Epidermal melanocyte (primary cell): ENCODE results near the gene C9orf40.

ENCODE experiments used
- DNase-seq: peaks from one replicate; pipeline ENCODE4 v3.0.0; 2011; ENCODE audit warnings: low spot score; ENCODE audit not compliant: insufficient read length

C9orf40 gene

DNA sequence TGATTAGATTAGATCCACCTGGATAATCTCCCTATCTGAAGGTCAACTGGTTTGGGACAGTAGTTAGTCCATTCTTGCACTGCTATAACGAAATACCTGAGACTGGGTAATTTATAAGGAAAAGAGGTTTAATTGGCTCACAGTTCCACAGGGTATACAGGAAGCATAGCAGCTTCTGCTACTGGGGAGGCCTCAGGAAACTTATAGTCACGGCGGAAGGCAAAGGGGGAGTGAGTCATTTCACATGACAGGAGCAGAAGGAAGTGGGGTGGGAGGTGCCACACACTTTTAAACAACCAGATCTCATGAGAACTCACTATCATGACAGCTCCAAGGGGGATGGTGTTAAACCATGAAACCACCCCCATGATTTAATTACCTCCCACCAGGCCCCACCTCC is 9.9 kb downstream of the C9orf40 start:
- no peak for DNase-seq

DNA sequence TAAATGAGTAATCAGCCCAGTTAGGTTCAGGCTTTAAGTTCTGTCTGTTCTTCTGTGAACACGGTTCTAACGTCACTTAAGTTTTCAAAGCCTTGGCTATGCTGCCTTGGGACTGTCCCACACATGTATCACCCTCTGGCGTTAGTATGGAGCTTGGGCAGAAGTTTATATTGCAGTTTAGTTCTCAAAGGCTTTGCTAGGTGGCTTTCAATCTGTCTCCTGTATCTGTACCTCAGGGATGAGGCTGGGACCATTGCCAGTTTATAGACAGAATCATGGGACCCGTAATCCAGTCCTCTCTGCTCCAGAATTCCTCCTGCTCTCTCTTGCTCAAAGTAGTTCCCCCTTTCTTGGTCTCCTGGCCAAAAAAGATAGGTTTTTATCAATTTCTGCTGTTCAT is 12.1 kb downstream of the C9orf40 start:
- no peak for DNase-seq

GRCh38 chr9:74935008-74935407 is 17.7 kb downstream of the C9orf40 start:
- DNase-seq, result no peak

DNA sequence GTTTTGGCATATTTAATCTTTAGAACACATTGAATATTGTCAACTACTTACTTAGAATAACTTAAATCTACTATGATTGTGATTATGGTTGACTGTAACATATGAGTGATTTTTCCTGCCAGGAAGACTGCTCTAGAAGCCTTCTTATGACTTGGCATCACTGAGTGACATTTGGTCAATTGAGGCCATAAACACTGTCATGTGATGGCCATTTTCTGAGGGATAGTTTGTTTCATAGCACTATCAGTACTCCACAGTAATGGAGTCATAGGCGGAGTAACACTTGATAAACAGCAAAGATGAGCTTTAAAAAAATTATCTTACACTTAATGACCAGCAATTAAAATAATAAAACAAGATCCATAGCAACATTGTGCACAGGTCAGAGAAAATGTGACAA is 31.0 kb downstream of the C9orf40 start:
- no peak for DNase-seq

DNA sequence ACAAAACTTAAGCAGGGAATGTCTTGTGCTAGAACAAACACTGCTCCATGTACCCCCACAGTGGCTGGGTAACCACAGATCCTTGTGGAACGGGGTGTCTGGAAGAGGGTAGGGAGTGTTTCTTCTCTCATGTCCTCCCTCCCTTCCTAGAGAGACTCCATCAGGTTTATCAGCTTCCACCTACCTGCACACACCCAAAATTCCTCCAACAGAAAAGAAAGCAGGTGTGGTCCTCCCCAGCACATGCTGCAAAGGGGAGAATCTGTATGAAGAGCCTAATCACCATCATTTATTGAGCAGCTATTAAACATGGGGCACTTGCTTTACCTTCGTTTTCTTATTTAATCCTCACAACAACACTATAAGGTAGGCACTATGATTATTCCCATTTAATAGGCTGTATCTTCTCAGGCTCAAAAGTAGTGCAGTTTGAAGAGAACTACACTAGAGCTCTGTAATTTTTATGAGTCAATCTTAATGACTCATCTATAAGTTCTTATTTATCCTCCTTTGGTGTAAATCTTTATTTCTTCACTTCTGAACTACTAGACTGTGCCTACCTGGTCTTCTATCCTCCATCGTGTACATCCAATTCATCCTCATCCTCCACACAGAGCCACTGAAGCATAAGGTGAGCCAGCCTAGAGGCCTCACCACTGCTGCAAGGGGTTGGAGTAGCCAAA is 31.6 kb downstream of the C9orf40 start:
- no peak for DNase-seq

DNA sequence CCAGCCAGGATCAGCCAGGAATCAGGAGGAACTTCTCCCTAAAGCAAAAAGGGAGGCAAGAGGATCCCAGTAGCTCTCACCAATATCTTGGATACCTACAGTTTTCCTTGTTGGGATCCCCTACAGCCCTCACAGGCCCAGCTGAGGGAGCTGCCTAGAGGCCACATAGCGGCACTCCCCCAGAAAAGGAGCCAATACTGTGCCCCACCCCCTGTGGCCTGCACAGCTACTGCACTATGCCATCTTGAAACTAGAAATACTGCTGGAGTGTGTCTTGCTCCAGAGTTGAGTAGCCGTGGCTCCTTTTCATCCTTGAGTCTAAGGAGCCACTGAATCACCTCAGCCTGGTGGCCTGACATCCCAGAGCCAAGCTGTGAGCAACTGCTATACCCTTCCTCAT is 42.7 kb downstream of the C9orf40 start:
- no peak for DNase-seq

DNA sequence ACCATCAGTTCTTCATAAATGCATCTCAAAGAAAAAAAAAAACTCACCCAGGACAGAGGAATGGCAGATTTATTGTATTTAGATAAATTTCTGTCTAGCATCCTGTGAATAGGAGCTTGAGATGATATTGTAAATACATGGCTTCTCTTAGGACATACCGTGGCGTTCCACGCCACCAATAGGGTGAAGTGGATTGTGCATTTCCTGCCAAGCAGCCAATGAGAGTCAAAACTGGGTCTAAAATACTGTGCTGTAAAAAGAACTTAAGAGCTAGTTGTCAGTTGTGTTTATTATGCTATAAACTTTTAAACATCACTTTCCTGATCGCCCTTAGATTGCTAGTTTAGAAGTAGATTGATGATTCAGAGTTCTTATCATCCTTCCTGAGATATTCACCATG is 44.0 kb downstream of the C9orf40 start:
- no peak for DNase-seq

DNA sequence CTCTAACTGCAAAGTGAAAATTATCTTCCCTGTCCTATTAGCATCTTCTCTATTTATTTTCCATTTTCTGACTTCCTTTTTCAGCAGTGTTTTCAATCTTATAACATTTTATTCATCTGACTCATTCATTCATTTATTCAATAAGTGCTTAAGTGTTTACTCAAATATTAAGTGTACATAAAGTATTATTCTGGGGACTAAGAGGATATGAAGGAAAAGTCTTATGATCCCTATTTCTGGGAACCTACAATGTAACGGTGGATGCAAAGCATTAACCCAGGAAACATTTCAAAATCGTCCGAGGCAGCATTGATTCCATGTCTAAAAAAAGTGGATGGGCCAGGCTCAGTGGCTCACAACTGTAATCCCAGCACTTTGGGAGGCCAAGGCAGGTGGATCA is 45.6 kb downstream of the C9orf40 start:
- no peak for DNase-seq

DNA sequence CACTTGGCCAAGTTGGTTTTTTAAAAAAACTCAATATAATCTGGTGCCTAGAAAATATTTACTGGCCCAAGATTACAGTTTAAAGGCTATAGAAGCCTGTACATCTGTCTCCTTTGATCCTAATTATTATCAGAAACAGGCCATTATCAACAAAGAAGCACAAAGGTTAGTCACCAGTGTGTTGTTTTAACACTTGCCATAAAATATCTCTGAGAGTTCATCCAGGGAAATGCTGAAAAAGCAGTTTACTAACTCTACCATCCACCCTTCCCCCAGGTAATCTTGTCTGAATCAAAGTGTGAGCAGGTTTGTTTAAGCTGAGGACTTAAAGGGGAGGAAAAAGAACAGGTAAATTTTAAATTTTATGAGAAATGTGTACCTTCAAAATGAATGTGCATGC is 51.7 kb downstream of the C9orf40 start:
- no peak for DNase-seq
